Bronchial epithelial cell (primary cell): ENCODE data around the gene EEF1B2. TPM values are rescaled to one million over a fixed set of nuclear protein-coding genes. Genes with fewer than 3 reads are reported as not detected.

Source experiments
- DNase-seq: peaks from one replicate; pipeline ENCODE4 v3.0.0-alpha.2; 2010; ENCODE audit warnings: low read depth
- FAIRE-seq: peaks from 2 replicates; lab custom pipeline; 2011; peaks lifted over from hg19 to GRCh38; lab: Jason Lieb, UNC
- H3K27me3 ChIP-seq: 2 replicates; pipeline ENCODE4 v1.5.1; 2011; ENCODE audit warnings: low read length; ENCODE audit not compliant: control insufficient read depth, insufficient read depth
- H3K36me3 ChIP-seq: 2 replicates; pipeline ENCODE4 v1.5.1; 2011; ENCODE audit warnings: low read length; ENCODE audit not compliant: control insufficient read depth, insufficient read depth
- H3K4me3 ChIP-seq: 2 replicates; pipeline ENCODE4 v1.5.1; 2011; ENCODE audit warnings: mild to moderate bottlenecking, low read depth, low read length, control low read depth
- CTCF ChIP-seq: IDR thresholded peaks from 2 replicates; pipeline ENCODE4 v1.5.1; 2011; ENCODE audit warnings: mild to moderate bottlenecking, moderate library complexity, low read length, control low read depth, inconsistent platforms; ENCODE audit not compliant: insufficient read depth, severe bottlenecking
- total RNA-seq: library from RNA; depleted of rRNA; stranded (reverse); fragments of >200 nt; gene quantifications from 2 replicates; pipeline ENCODE4 v1.2.1, GENCODE V29; 2014

Gene EEF1B2
- total RNA-seq, 1 donor from 2014 or later, result 816 TPM

GRCh38 chr2:206192157-206192556 is 32.5 kb downstream of the EEF1B2 start:
- DNase-seq (no peak), FAIRE-seq (no peak)
- no peak overlapping the region for H3K4me3 ChIP-seq
- no peaks in the 10 kb centered on the region for H3K27me3 ChIP-seq
- TF ChIP-seq CTCF, result no peak
- no peaks in the 10 kb centered on the region for H3K36me3 ChIP-seq

- DNase-seq (no peak), FAIRE-seq (no peak)
- no peak for TF ChIP-seq CTCF
- Histone ChIP-seq H3K36me3 (no peaks in the 10 kb centered on the region), H3K4me3 (no peak overlapping the region), H3K27me3 (no peaks in the 10 kb centered on the region)
Observed at GRCh38 chr2:206193671-206194357, 34.1 kb downstream of the EEF1B2 start.

GRCh38 chr2:206198677-206199076 is 39.0 kb downstream of the EEF1B2 start:
- TF ChIP-seq CTCF, result no peak
- H3K27me3 ChIP-seq, result no peaks in the 10 kb centered on the region
- no peak overlapping the region for H3K4me3 ChIP-seq
- no peaks in the 10 kb centered on the region for H3K36me3 ChIP-seq
- DNase-seq (peak; percentile 62), FAIRE-seq (no peak)

GRCh38 chr2:206201075-206201848 is 41.6 kb downstream of the EEF1B2 start:
- TF ChIP-seq CTCF, result no peak
- Histone ChIP-seq H3K4me3 (no peak overlapping the region), H3K36me3 (no peaks in the 10 kb centered on the region), H3K27me3 (no peaks in the 10 kb centered on the region)
- DNase-seq, result peak; percentile 35
- FAIRE-seq, result no peak

- Histone ChIP-seq H3K4me3 (no peak overlapping the region), H3K36me3 (no peaks in the 10 kb centered on the region), H3K27me3 (no peaks in the 10 kb centered on the region)
- TF ChIP-seq CTCF, result no peak
- no peak for FAIRE-seq
- no peak for DNase-seq
Observed at GRCh38 chr2:206202446-206202845, 42.8 kb downstream of the EEF1B2 start.
